Tibial nerve (tissue), 3 donors: Measurements from ENCODE around the gene RTP2.

ENCODE experiments used
- POLR2A ChIP-seq, 2 donors: fragments of 450-650 bp; IDR thresholded peaks; one replicate each; pipeline ENCODE4 v1.6.1; 2017; ENCODE audit warnings: antibody characterized with exemption in 2 of 2, mild to moderate bottlenecking in 2 of 2, moderate library complexity in 2 of 2
- TF ChIP-seq, protein P1 (sequence below), 5 experiments: fragments of 200-600 bp in 3 of 5; fragments of 450-650 bp in 2 of 5; sonication (generic) in 3 of 5; IDR thresholded peaks; one replicate each; pipeline ENCODE4 v1.5.1; 2016 to 2019; ENCODE audit warnings: antibody characterized with exemption in 5 of 5, mild to moderate bottlenecking in 3 of 5, moderate library complexity in 2 of 5

DNA sequence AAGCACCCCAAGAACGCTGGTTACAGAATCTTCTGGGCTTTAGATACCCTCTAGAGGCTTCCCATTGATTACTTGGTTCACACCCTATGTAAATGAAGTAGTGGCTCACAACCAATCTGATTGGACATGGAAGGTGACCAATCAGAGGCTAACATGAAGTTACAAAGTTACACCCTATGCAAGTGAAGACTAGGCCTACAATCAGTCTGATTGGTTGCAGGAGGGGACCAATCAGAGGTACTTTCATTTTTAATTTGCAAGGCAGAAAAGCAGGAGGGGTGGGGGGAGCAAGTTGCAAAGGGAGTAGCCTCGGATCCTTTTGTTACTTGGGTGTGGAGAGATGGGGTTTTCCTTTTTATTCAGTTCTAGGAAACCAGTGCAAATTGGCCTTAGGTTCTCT, 11.1 kb upstream of the RTP2 start:
- TF ChIP-seq, protein P1, sequence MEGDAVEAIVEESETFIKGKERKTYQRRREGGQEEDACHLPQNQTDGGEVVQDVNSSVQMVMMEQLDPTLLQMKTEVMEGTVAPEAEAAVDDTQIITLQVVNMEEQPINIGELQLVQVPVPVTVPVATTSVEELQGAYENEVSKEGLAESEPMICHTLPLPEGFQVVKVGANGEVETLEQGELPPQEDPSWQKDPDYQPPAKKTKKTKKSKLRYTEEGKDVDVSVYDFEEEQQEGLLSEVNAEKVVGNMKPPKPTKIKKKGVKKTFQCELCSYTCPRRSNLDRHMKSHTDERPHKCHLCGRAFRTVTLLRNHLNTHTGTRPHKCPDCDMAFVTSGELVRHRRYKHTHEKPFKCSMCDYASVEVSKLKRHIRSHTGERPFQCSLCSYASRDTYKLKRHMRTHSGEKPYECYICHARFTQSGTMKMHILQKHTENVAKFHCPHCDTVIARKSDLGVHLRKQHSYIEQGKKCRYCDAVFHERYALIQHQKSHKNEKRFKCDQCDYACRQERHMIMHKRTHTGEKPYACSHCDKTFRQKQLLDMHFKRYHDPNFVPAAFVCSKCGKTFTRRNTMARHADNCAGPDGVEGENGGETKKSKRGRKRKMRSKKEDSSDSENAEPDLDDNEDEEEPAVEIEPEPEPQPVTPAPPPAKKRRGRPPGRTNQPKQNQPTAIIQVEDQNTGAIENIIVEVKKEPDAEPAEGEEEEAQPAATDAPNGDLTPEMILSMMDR (IDR thresholded peaks at IDR 0.05): no peak
- TF ChIP-seq POLR2A (IDR thresholded peaks at IDR 0.05): no peak
